K562 (cell line): Measurements from ENCODE around the gene APEX2. TPM values are rescaled to one million over a fixed set of nuclear protein-coding genes. Genes with fewer than 3 reads are reported as not detected.
A peak's percentile ranks its signal among the peaks of the same experiment; 100 is the strongest.

Experiments
- ATAC-seq: fragments of 200-7000 bp; cut with Tn5 transposase; 3 replicates; pipeline ENCODE4 v1.9.1; 2020; ENCODE audit warnings: moderate library complexity
- BruUV-seq: library from RNA; stranded (reverse); fragments of 400-500 nt; replicated peaks from 2 replicates; lab custom pipeline; 2021; lab: Mats Ljungman, UMichigan
- CTCF ChIA-PET: fragments of 300-600 bp; formaldehyde crosslinking; extraction: SDS; loops from one replicate; lab custom pipeline; 2021; ENCODE audit warnings: low intra/inter-chr PET ratio; lab: Yijun Ruan, JAX
- POLR2A ChIA-PET: fragments of 300-600, 350-650 bp; sonication (Branson Sonifier 250); formaldehyde crosslinking; extraction: SDS; loops from one replicate; lab custom pipeline; 2021; ENCODE audit warnings: antibody characterized with exemption, inconsistent platforms; lab: Yijun Ruan, JAX
- DNase-seq, 4 experiments: peaks; one replicate each; pipeline versions ENCODE4 v3.0.0 to v3.0.0-alpha.2; 2011 to 2018; ENCODE audit warnings: low spot score in 3 of 4, mixed read lengths in 3 of 4; ENCODE audit errors: extremely low read depth in 1 of 4
- FAIRE-seq: peaks from 2 replicates; lab custom pipeline; 2011; peaks lifted over from hg19 to GRCh38; lab: Jason Lieb, UNC
- H2AFZ ChIP-seq: 2 replicates; pipeline ENCODE4 v1.6.0; 2011; ENCODE audit warnings: low read depth, low read length, control low read depth, inconsistent platforms
- H3K27ac ChIP-seq: fragments of 200-600 bp; 3 replicates; pipeline ENCODE4 v1.8.0; 2011; ENCODE audit warnings: low read depth, mild to moderate bottlenecking, control low read depth, inconsistent platforms, low read length, moderate library complexity, mixed read lengths; ENCODE audit errors: extremely low read depth
- H3K27me3 ChIP-seq, 2 experiments: fragments of 300-600 bp in 1 of 2; 2 replicates in 1 of 2; 3 replicates in 1 of 2; pipeline versions ENCODE4 v1.6.0 to v1.8.0; 2011; ENCODE audit warnings: inconsistent platforms in 2 of 2, low read length in 2 of 2, mild to moderate bottlenecking in 1 of 2, mixed read lengths in 1 of 2, moderate library complexity in 1 of 2; ENCODE audit not compliant: control insufficient read depth in 2 of 2, insufficient read depth in 2 of 2
- H3K36me3 ChIP-seq: fragments of 300-600 bp; 3 replicates; pipeline ENCODE4 v1.8.0; 2011; ENCODE audit warnings: mild to moderate bottlenecking, low read length, inconsistent platforms; ENCODE audit not compliant: control insufficient read depth, insufficient read depth
- H3K4me1 ChIP-seq, 2 experiments: fragments of 200-600 bp in 1 of 2; replicated peaks in 1 of 2; 2 replicates in 1 of 2; 3 replicates in 1 of 2; pipeline versions ENCODE4 v1.5.1 to v1.8.0; 2011; ENCODE audit warnings: inconsistent platforms in 2 of 2, low read length in 2 of 2, mild to moderate bottlenecking in 1 of 2, mixed read lengths in 1 of 2, moderate library complexity in 1 of 2; ENCODE audit not compliant: control insufficient read depth in 2 of 2, insufficient read depth in 2 of 2
- H3K4me2 ChIP-seq: 2 replicates; pipeline ENCODE4 v1.6.1; 2011; ENCODE audit warnings: low read length, control low read depth, inconsistent platforms, mixed read lengths; ENCODE audit not compliant: insufficient read depth
- H3K4me3 ChIP-seq: fragments of 200-600 bp; sonication (generic), shearing (Covaris generic); 2 replicates; pipeline ENCODE4 v1.5.1; 2016; ENCODE audit warnings: control low read depth, inconsistent platforms
- H3K79me2 ChIP-seq: fragments of 200-600 bp; 3 replicates; pipeline ENCODE4 v1.8.0; 2011; ENCODE audit warnings: low read length, inconsistent platforms; ENCODE audit not compliant: control insufficient read depth, insufficient read depth
- H3K9ac ChIP-seq, 2 experiments: 2 replicates each; pipeline versions ENCODE4 v1.6.0 to v1.6.1; 2011; ENCODE audit warnings: low read depth in 2 of 2, low read length in 2 of 2, control low read depth in 1 of 2, inconsistent platforms in 1 of 2, mild to moderate bottlenecking in 1 of 2, mixed read lengths in 1 of 2; ENCODE audit not compliant: insufficient read depth in 1 of 2
- H3K9me1 ChIP-seq: one replicate; pipeline ENCODE4 v1.6.0; 2011; ENCODE audit warnings: inconsistent platforms, mild to moderate bottlenecking, low read length, moderate library complexity; ENCODE audit not compliant: control insufficient read depth, insufficient read depth
- H3K9me3 ChIP-seq: replicated peaks from 2 replicates; pipeline ENCODE4 v1.5.1; 2011; ENCODE audit warnings: low read depth, low read length, inconsistent platforms; ENCODE audit not compliant: control insufficient read depth, insufficient read depth
- H4K20me1 ChIP-seq: replicated peaks from 2 replicates; pipeline ENCODE4 v1.6.1; 2011; ENCODE audit warnings: low read length, inconsistent platforms, mixed read lengths; ENCODE audit not compliant: control insufficient read depth, insufficient read depth
- WGBS: fragments of 100-300 bp; shearing (Covaris generic); methylation state at CpG from one replicate; pipeline ENCODE4 v1.1.6; 2016; ENCODE audit warnings: low coverage, mixed read lengths; ENCODE audit not compliant: insufficient coverage; ENCODE audit errors: missing lambda C conversion rate; 5-methylcytosine and 5-hydroxymethylcytosine counted together
- in situ Hi-C: fragments of 300-500 bp; cut with MboI; formaldehyde crosslinking; loops from 4 replicates; pipeline ENCODE4 v1.15.0; 2018; ENCODE audit warnings: inconsistent platforms, mixed read lengths
- intact Hi-C: fragments of 100-400 bp; cut with micrococcal nuclease; formaldehyde crosslinking; loops from 2 replicates; pipeline ENCODE4 v1.14.2; 2022
- polyA plus RNA-seq, 8 experiments: library from polyadenylated mRNA; depleted of rRNA in 4 of 8; stranded (reverse) in 5 of 8; unstranded in 3 of 8; fragments of >200 nt; fragmentation: Nextera tagmentation in 2 of 8; fragmentation: Illumina TruSeq in 1 of 8; extraction: Ambion mirVana in 2 of 8; extraction: Trizol in 1 of 8; gene quantifications; 2 replicates each; pipeline versions ENCODE4 v1.2.1 to v1.2.3, GENCODE V29; 2011 to 2014; ENCODE audit warnings: inconsistent platforms in 1 of 8, missing spikeins in 1 of 8
- total RNA-seq, 7 experiments: library from RNA; depleted of rRNA in 6 of 7; stranded (reverse); fragments of >200 nt in 6 of 7; fragmentation: Illumina TruSeq in 2 of 7; extraction: Trizol in 2 of 7; gene quantifications; 2 replicates each; pipeline versions ENCODE4 v1.2.1 to v1.2.3, GENCODE V29; 2011 to 2021; ENCODE audit warnings: low replicate concordance in 1 of 7
- TF ChIP-seq, protein P1 (sequence below): fragments of 450-650 bp; formaldehyde crosslinking; IDR thresholded peaks from 2 replicates; pipeline ENCODE4 v1.4.0; 2020; ENCODE audit warnings: mild to moderate bottlenecking, moderate library complexity
- TF ChIP-seq, protein P2 (sequence below): fragments of 450-650 bp; IDR thresholded peaks from 2 replicates; pipeline ENCODE4 v1.6.1; 2018; ENCODE audit not compliant: partially characterized antibody

APEX2 gene
- total and polyA plus RNA-seq, 9 of the 15 experiments (the other 6 are each of a cell fraction or from before 2014, with no cell fraction given): 9.4 to 34.2 (median 25.9) TPM

DNA sequence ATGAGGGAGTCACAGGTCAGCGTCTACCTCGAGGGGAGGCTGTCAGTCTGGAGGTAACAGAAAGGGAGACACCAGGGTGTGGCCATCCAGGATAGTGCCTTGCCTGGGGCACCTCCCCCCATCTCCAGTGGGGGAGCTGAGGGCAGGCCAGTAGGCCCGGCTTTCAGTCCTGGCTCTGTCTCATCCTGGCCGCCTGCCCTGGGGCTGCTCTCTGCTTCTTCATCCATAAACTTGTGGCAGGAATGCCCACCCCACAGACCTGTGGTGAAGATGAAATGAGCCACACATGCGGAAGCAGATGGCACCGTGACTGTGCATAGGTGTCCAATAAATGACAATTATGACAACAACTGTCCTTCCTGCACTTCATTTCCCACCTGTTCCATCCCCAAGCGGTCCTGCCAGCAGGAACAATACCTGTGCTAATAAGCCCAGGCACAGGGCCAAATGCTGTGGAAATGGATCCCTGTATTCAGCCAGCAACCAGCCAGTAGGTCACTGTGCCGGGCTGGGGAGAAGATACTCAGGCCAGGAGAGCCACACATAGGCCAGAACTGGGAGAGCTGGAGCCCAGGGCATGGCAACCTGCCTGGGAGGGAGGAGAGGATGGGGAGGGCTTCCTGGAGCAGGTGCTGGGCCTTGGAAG is 49.3 kb upstream of the APEX2 start:
- intact Hi-C loops: no loop called here
- H3K4me2 ChIP-seq: no peak overlapping the region
- H3K9ac ChIP-seq: no peak overlapping the region
- no peak for FAIRE-seq
- H3K27ac ChIP-seq: no peak overlapping the region
- CTCF ChIA-PET: no interaction called here
- no peak overlapping the region for H3K4me3 ChIP-seq
- H3K4me1 ChIP-seq: peaks cover 0 to 5% of the 10 kb centered on the region in 2 experiments; a peak in 1 of 5 replicates
- no peak for DNase-seq
- no peak overlapping the region for H2AFZ ChIP-seq
- H3K9me1 ChIP-seq: no peaks in the 10 kb centered on the region
- TF ChIP-seq, protein P1, sequence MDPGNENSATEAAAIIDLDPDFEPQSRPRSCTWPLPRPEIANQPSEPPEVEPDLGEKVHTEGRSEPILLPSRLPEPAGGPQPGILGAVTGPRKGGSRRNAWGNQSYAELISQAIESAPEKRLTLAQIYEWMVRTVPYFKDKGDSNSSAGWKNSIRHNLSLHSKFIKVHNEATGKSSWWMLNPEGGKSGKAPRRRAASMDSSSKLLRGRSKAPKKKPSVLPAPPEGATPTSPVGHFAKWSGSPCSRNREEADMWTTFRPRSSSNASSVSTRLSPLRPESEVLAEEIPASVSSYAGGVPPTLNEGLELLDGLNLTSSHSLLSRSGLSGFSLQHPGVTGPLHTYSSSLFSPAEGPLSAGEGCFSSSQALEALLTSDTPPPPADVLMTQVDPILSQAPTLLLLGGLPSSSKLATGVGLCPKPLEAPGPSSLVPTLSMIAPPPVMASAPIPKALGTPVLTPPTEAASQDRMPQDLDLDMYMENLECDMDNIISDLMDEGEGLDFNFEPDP (CRISPR knock-in tag): no peak
- TF ChIP-seq, protein P2, sequence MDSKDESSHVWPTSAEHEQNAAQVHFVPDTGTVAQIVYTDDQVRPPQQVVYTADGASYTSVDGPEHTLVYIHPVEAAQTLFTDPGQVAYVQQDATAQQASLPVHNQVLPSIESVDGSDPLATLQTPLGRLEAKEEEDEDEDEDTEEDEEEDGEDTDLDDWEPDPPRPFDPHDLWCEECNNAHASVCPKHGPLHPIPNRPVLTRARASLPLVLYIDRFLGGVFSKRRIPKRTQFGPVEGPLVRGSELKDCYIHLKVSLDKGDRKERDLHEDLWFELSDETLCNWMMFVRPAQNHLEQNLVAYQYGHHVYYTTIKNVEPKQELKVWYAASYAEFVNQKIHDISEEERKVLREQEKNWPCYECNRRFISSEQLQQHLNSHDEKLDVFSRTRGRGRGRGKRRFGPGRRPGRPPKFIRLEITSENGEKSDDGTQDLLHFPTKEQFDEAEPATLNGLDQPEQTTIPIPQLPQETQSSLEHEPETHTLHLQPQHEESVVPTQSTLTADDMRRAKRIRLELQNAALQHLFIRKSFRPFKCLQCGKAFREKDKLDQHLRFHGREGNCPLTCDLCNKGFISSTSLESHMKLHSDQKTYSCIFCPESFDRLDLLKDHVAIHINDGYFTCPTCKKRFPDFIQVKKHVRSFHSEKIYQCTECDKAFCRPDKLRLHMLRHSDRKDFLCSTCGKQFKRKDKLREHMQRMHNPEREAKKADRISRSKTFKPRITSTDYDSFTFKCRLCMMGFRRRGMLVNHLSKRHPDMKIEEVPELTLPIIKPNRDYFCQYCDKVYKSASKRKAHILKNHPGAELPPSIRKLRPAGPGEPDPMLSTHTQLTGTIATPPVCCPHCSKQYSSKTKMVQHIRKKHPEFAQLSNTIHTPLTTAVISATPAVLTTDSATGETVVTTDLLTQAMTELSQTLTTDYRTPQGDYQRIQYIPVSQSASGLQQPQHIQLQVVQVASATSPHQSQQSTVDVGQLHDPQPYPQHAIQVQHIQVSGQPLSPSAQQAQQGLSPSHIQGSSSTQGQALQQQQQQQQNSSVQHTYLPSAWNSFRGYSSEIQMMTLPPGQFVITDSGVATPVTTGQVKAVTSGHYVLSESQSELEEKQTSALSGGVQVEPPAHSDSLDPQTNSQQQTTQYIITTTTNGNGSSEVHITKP: peak; percentile 34
- in situ Hi-C loops: no loop called here
- no peak for ATAC-seq
- peaks cover 0 to 9% of the 10 kb centered on the region in 2 experiments; a peak in 1 of 5 replicates for H3K27me3 ChIP-seq
- no peaks in the 10 kb centered on the region for H3K79me2 ChIP-seq
- no peaks in the 10 kb centered on the region for H3K36me3 ChIP-seq
- no peaks in the 10 kb centered on the region; the same call in 1 of the 2 replicates for H4K20me1 ChIP-seq
- H3K9me3 ChIP-seq: no peaks in the 10 kb centered on the region
- WGBS: 22% methylated on average over 4 of the region's 8 CpGs
- no TSS peak for BruUV-seq
- POLR2A ChIA-PET: interaction anchor here (0.6 kb wide), 1 partner anchor 520 kb away, joined by 3 read pairs; no protein-coding TSS in a partner anchor
